ENCODE measurements around the gene FRMD4A.

DNA sequence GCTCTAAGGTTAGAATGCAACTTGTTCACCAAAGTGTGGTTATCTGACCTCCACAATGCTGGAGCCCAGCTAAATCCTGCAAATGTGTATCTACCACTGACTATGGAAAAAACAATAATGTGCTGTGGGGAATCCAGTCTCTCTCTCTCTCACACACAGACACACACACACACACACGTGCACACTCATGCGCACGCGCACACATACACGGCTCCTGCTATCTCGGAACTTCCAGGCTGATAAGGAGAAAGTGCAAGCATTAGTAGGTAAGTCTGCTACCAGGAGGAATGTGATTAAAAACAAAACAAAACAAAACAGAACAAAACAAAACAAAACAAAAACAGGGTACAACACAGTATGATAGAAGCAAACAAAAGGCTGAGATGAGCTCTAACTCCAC, 205.2 kb downstream of the FRMD4A start:
- TF ChIP-seq, protein P1, sequence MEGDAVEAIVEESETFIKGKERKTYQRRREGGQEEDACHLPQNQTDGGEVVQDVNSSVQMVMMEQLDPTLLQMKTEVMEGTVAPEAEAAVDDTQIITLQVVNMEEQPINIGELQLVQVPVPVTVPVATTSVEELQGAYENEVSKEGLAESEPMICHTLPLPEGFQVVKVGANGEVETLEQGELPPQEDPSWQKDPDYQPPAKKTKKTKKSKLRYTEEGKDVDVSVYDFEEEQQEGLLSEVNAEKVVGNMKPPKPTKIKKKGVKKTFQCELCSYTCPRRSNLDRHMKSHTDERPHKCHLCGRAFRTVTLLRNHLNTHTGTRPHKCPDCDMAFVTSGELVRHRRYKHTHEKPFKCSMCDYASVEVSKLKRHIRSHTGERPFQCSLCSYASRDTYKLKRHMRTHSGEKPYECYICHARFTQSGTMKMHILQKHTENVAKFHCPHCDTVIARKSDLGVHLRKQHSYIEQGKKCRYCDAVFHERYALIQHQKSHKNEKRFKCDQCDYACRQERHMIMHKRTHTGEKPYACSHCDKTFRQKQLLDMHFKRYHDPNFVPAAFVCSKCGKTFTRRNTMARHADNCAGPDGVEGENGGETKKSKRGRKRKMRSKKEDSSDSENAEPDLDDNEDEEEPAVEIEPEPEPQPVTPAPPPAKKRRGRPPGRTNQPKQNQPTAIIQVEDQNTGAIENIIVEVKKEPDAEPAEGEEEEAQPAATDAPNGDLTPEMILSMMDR (IDR thresholded peaks at IDR 0.05; ENCODE audit: low read depth, low read length, poor library complexity, severe bottlenecking) = no peak
- TF ChIP-seq EZH2phosphoT487 (IDR thresholded peaks at IDR 0.05; ENCODE audit: borderline replicate concordance, low read length) = no peak
